ENCODE results near the gene TAF9B. TPM values are rescaled to one million over a fixed set of nuclear protein-coding genes. Genes with fewer than 3 reads are reported as not detected.
"Not testable (repeated sequence)": the region's sequence is repeated elsewhere in the genome, so short reads cannot be mapped to it uniquely, and the experiment has no call there.

The TAF9B gene
- polyA plus RNA-seq, 1 donor from 2014 or later: 8.4 TPM

GRCh38 chrX:78125781-78126180, 13.7 kb downstream of the TAF9B start:
- not testable (repeated sequence) for H3K27ac Mint-ChIP-seq, H3K9me3 Mint-ChIP-seq, H3K36me3 Mint-ChIP-seq, H3K4me3 Mint-ChIP-seq, H3K4me1 Mint-ChIP-seq, H3K27me3 Mint-ChIP-seq

- Mint-ChIP-seq H3K27me3 (no peaks in the 10 kb centered on the region), H3K4me1 (peaks cover 0 to 1% (median 0%) of the 10 kb centered on the region in 3 donors), H3K9me3 (no peaks in the 10 kb centered on the region), H3K27ac (no peak overlapping the region), H3K4me3 (no peak overlapping the region), H3K36me3 (peaks cover 3% of the 10 kb centered on the region)
These were observed 14.3 kb downstream of the TAF9B start for GRCh38 chrX:78125148-78125547.

- H3K27me3 Mint-ChIP-seq: no peaks in the 10 kb centered on the region
- H3K4me1 Mint-ChIP-seq: peaks cover 1 to 5% (median 4%) of the 10 kb centered on the region in 3 donors
- H3K4me3 Mint-ChIP-seq: no peak overlapping the region
- peaks cover 5% of the 10 kb centered on the region for H3K36me3 Mint-ChIP-seq
- H3K9me3 Mint-ChIP-seq: no peaks in the 10 kb centered on the region
- H3K27ac Mint-ChIP-seq: no peak overlapping the region
These were observed 15.1 kb downstream of the TAF9B start for GRCh38 chrX:78124307-78124706.

- Mint-ChIP-seq H3K9me3 (no peaks in the 10 kb centered on the region), H3K36me3 (peaks cover 5% of the 10 kb centered on the region), H3K27me3 (no peaks in the 10 kb centered on the region), H3K4me3 (no peak overlapping the region), H3K27ac (peak overlapping the region in 1 of 3 donors; percentile 35), H3K4me1 (peaks cover 1 to 7% (median 4%) of the 10 kb centered on the region in 3 donors)
These were observed 16.3 kb downstream of the TAF9B start for GRCh38 chrX:78123190-78123589.

- Mint-ChIP-seq H3K4me3 (peak overlapping the region in 1 of 4 donors; percentile 20), H3K9me3 (no peaks in the 10 kb centered on the region), H3K27me3 (peaks cover 2% of the 10 kb centered on the region), H3K27ac (peak overlapping the region in 2 of 3 donors; percentile 19 to 28), H3K36me3 (peaks cover 7% of the 10 kb centered on the region), H3K4me1 (peaks cover 4 to 10% (median 4%) of the 10 kb centered on the region in 3 donors)
These were observed 19.8 kb downstream of the TAF9B start for GRCh38 chrX:78119521-78120227.

- H3K9me3 Mint-ChIP-seq: no peaks in the 10 kb centered on the region
- no peak overlapping the region for H3K4me3 Mint-ChIP-seq
These were observed 20.8 kb downstream of the TAF9B start for GRCh38 chrX:78118628-78119027.

GRCh38 chrX:78116766-78117165, 22.7 kb downstream of the TAF9B start:
- no peak overlapping the region for H3K4me3 Mint-ChIP-seq
- H3K27ac Mint-ChIP-seq: peak overlapping the region in 1 of 3 donors; percentile 65

More at GRCh38 chrX:78118628-78119027, 20.8 kb downstream of the TAF9B start:
- H3K36me3 Mint-ChIP-seq: peaks cover 9% of the 10 kb centered on the region
- no peak overlapping the region for H3K27ac Mint-ChIP-seq
- peaks cover 2% of the 10 kb centered on the region for H3K27me3 Mint-ChIP-seq
- H3K4me1 Mint-ChIP-seq: peaks cover 2 to 10% (median 4%) of the 10 kb centered on the region in 3 donors

GRCh38 chrX:78116365-78116764, 23.1 kb downstream of the TAF9B start:
- Mint-ChIP-seq H3K4me1 (peaks cover 2 to 13% (median 4%) of the 10 kb centered on the region in 3 donors), H3K9me3 (no peaks in the 10 kb centered on the region), H3K27me3 (peaks cover 2% of the 10 kb centered on the region), H3K36me3 (peaks cover 9% of the 10 kb centered on the region), H3K27ac (peak overlapping the region in 2 of 3 donors; percentile 39 to 65), H3K4me3 (no peak overlapping the region)

More at GRCh38 chrX:78116766-78117165, 22.7 kb downstream of the TAF9B start:
- Mint-ChIP-seq H3K27me3 (peaks cover 2% of the 10 kb centered on the region), H3K9me3 (no peaks in the 10 kb centered on the region), H3K36me3 (peaks cover 9% of the 10 kb centered on the region), H3K4me1 (peaks cover 2 to 11% (median 4%) of the 10 kb centered on the region in 3 donors)

- H3K9me3 Mint-ChIP-seq: no peaks in the 10 kb centered on the region
- H3K27me3 Mint-ChIP-seq: peaks cover 2% of the 10 kb centered on the region
- H3K4me1 Mint-ChIP-seq: peaks cover 16 to 32% (median 18%) of the 10 kb centered on the region in 3 donors
- H3K4me3 Mint-ChIP-seq: no peak overlapping the region
- H3K27ac Mint-ChIP-seq: no peak overlapping the region
- peaks cover 6% of the 10 kb centered on the region for H3K36me3 Mint-ChIP-seq
These were observed 28.1 kb downstream of the TAF9B start for GRCh38 chrX:78111140-78111931.

- Mint-ChIP-seq H3K4me1 (peaks cover 25 to 32% (median 29%) of the 10 kb centered on the region in 3 donors), H3K36me3 (peaks cover 6% of the 10 kb centered on the region), H3K9me3 (no peaks in the 10 kb centered on the region), H3K27ac (peak overlapping the region in 1 of 3 donors; percentile 84), H3K27me3 (no peaks in the 10 kb centered on the region), H3K4me3 (peak overlapping the region in 2 of 4 donors; percentile 12 to 19)
These were observed 30.0 kb downstream of the TAF9B start for GRCh38 chrX:78109458-78109857.

GRCh38 chrX:78106651-78106986, 32.8 kb downstream of the TAF9B start:
- peak overlapping the region; percentile 87 to 93 (median 87) for H3K27ac Mint-ChIP-seq
- peak overlapping the region; percentile 79 to 89 (median 87) for H3K4me3 Mint-ChIP-seq
- peaks cover 7% of the 10 kb centered on the region for H3K36me3 Mint-ChIP-seq
- no peaks in the 10 kb centered on the region for H3K9me3 Mint-ChIP-seq
- H3K27me3 Mint-ChIP-seq: no peaks in the 10 kb centered on the region
- H3K4me1 Mint-ChIP-seq: peaks cover 25 to 33% (median 31%) of the 10 kb centered on the region in 3 donors

GRCh38 chrX:78105944-78106650, 33.4 kb downstream of the TAF9B start:
- Mint-ChIP-seq H3K4me1 (peaks cover 25 to 32% (median 31%) of the 10 kb centered on the region in 3 donors), H3K4me3 (peak overlapping the region; percentile 79 to 89 (median 87))

GRCh38 chrX:78104447-78105176, 34.8 kb downstream of the TAF9B start:
- peaks cover 6% of the 10 kb centered on the region for H3K36me3 Mint-ChIP-seq
- peak overlapping the region; percentile 79 to 89 (median 87) for H3K4me3 Mint-ChIP-seq
- no peaks in the 10 kb centered on the region for H3K27me3 Mint-ChIP-seq
- H3K4me1 Mint-ChIP-seq: peaks cover 25 to 29% (median 29%) of the 10 kb centered on the region in 3 donors
- H3K27ac Mint-ChIP-seq: peak overlapping the region; percentile 87 to 93 (median 89)
- H3K9me3 Mint-ChIP-seq: no peaks in the 10 kb centered on the region

More at GRCh38 chrX:78105944-78106650, 33.4 kb downstream of the TAF9B start:
- H3K9me3 Mint-ChIP-seq: no peaks in the 10 kb centered on the region
- peak overlapping the region; percentile 87 to 93 (median 87) for H3K27ac Mint-ChIP-seq
- H3K36me3 Mint-ChIP-seq: peaks cover 7% of the 10 kb centered on the region
- H3K27me3 Mint-ChIP-seq: no peaks in the 10 kb centered on the region
